ENCODE results near the gene GUCA2B. TPM values are rescaled to one million over a fixed set of nuclear protein-coding genes. Genes with fewer than 3 reads are reported as not detected.

The GUCA2B gene
- total RNA-seq, 1 experiment from 2014 or later = not detected

GRCh38 chr1:42184616-42185015, 31.4 kb downstream of the GUCA2B start:
- BruUV-seq (replicated peaks) = no TSS peak
- H3K9me3 ChIP-seq (ENCODE audit: control insufficient read depth, insufficient read depth, low read depth, low read length) = no peaks in the 10 kb centered on the region
- intact Hi-C loops (cut with micrococcal nuclease; ENCODE audit: unreplicated experiment) (no loop called here), in situ Hi-C loops (cut with HindIII; ENCODE audit: low pct_unique_long_range_greater_than_20kb, low sequenced_read_pairs) (no loop called here)
- no peak overlapping the region for H3K27ac ChIP-seq (ENCODE audit: low read length)
- no peaks in the 10 kb centered on the region for H3K27me3 ChIP-seq (ENCODE audit: control insufficient read depth, insufficient read depth, low read length)
- no peak for DNase-seq (ENCODE audit: low read depth, low spot score)
- no peaks in the 10 kb centered on the region for H3K4me1 ChIP-seq (ENCODE audit: control insufficient read depth, insufficient read depth, low read length)
- TF ChIP-seq REST (IDR thresholded peaks at IDR 0.05; ENCODE audit: insufficient read depth in 1 of 2, low read depth in 2 of 2, low read length in 1 of 2) = no peak
- TF ChIP-seq SIN3A (IDR thresholded peaks at IDR 0.05; ENCODE audit: borderline replicate concordance, insufficient read depth, low read depth, low read length) = no peak
- no peak for TF ChIP-seq CTCF (IDR thresholded peaks at IDR 0.05)
- no peak for TF ChIP-seq TCF7L2 (IDR thresholded peaks at IDR 0.05; ENCODE audit: low read depth, low read length)
- TF ChIP-seq POLR2AphosphoS5 (IDR thresholded peaks at IDR 0.05; ENCODE audit: low read depth, low read length) = no peak
- H3K4me3 ChIP-seq (ENCODE audit: low read depth in 2 of 2, low read length in 2 of 2) = no peak overlapping the region
- ChIA-PET CTCF (no interaction called here), POLR2A (interaction anchor here (0.7 kb wide), 1 partner anchor 235 kb away, joined by 10 read pairs; no protein-coding TSS in a partner anchor)
- ATAC-seq = no peak
- peaks cover 24% of the 10 kb centered on the region for H3K36me3 ChIP-seq (ENCODE audit: control insufficient read depth, insufficient read depth, low read length)

GRCh38 chr1:42186152-42186551, 32.9 kb downstream of the GUCA2B start:
- ATAC-seq = no peak
- TF ChIP-seq POLR2AphosphoS5 (IDR thresholded peaks at IDR 0.05; ENCODE audit: low read depth, low read length) (no peak), SIN3A (IDR thresholded peaks at IDR 0.05; ENCODE audit: borderline replicate concordance, insufficient read depth, low read depth, low read length) (no peak), REST (IDR thresholded peaks at IDR 0.05; ENCODE audit: insufficient read depth in 1 of 2, low read depth in 2 of 2, low read length in 1 of 2) (no peak), TCF7L2 (IDR thresholded peaks at IDR 0.05; ENCODE audit: low read depth, low read length) (no peak), CTCF (IDR thresholded peaks at IDR 0.05) (no peak)
- in situ Hi-C loops (cut with HindIII; ENCODE audit: low pct_unique_long_range_greater_than_20kb, low sequenced_read_pairs) = no loop called here
- intact Hi-C loops (cut with micrococcal nuclease; ENCODE audit: unreplicated experiment) = no loop called here
- Histone ChIP-seq H3K27me3 (ENCODE audit: control insufficient read depth, insufficient read depth, low read length) (no peaks in the 10 kb centered on the region), H3K9me3 (ENCODE audit: control insufficient read depth, insufficient read depth, low read depth, low read length) (no peaks in the 10 kb centered on the region), H3K27ac (ENCODE audit: low read length) (no peak overlapping the region), H3K36me3 (ENCODE audit: control insufficient read depth, insufficient read depth, low read length) (peaks cover 18% of the 10 kb centered on the region), H3K4me1 (ENCODE audit: control insufficient read depth, insufficient read depth, low read length) (no peaks in the 10 kb centered on the region), H3K4me3 (ENCODE audit: low read depth in 2 of 2, low read length in 2 of 2) (no peak overlapping the region)
- no TSS peak for BruUV-seq (replicated peaks)
- ChIA-PET POLR2A (no interaction called here), CTCF (no interaction called here)
- DNase-seq (ENCODE audit: low read depth, low spot score) = no peak
